ENCODE results near the gene LHX6.

GRCh38 chr9:122188369-122188768 lies 40.4 kb downstream of the LHX6 start:
- TF ChIP-seq CTCF (IDR thresholded peaks at IDR 0.05): no peak
- no peak for TF ChIP-seq EP300 (IDR thresholded peaks at IDR 0.05)
